Right hindlimb (tissue), 1 donor: ENCODE data around the gene PLA2G2F.

Experiments
- DNase-seq: peaks from one replicate; pipeline ENCODE4 v3.0.0-alpha.2; 2018

The PLA2G2F gene

GRCh38 chr1:20138961-20139550 is at the start of gene PLA2G2F:
PLA2G2F (plus strand) TSS chr1:20139323; CDS start chr1:20139428, 105 bp downstream.
- no peak for DNase-seq

GRCh38 chr1:20089328-20090077 is 49.6 kb upstream of the PLA2G2F start:
- no peak for DNase-seq

DNA sequence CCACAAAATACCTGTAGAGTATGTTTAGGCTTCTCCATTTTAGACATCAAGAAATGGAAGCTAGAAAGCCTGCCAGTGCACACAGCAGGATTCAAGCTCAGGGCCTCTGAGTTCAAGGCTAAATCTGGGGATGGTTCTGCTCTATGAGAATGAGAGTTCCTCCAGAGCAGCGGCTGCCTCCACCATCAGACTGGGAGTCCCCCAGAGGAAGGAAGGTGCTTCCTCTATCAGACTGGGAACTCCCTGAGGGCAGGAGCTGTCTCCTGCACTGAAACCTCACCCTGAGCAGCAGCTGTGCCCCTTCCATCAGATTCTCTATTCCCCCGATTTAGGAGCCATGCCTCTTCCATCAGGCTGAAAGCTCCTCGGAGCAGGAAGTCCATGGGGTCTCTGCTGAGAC is 49.0 kb upstream of the PLA2G2F start:
- no peak for DNase-seq

DNA sequence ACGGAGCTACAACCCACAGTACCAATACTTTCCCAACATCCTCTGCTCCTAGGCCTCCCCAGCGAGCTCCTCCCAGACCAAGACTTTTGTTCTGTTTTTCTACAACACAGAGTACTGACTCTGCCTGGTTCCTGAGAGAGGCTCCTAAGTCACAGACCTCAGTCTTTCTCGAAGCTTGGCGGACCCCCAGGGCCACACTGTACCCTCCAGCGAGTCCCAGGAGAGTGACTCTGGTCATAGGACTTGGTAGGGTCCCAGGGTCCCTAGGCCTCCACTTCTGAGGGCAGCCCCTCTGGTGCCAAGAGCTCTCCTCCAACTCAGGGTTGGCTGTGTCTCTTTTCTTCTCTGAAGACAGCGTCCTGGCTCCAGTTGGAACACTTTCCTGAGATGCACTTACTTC is 48.5 kb upstream of the PLA2G2F start:
- no peak for DNase-seq

GRCh38 chr1:20093303-20093702 is 45.8 kb upstream of the PLA2G2F start:
- no peak for DNase-seq

DNA sequence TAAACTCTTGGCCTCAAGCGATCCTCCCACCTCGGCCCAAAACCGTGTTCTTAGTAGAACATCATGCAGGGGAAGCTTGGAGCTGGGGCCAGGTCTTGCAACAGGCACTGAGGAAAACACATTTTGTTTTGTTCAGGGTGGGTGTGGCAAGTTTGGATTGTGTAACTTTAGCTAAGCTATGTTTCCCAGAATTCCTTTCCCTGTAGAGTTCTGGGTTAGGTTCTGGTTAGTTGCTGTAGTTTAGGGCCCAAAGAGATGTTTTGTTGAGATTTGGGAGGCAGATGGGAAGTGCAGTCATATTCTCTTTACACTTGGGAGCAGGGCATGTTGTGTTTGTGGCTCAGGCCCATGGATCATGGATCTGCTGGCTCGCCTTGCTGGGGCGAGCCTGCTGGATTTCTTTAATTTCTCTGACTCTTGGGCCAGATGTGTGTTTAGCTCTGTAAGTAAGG is 45.2 kb upstream of the PLA2G2F start:
- DNase-seq: no peak

GRCh38 chr1:20095564-20096434 is 43.3 kb upstream of the PLA2G2F start:
- DNase-seq: no peak

DNA sequence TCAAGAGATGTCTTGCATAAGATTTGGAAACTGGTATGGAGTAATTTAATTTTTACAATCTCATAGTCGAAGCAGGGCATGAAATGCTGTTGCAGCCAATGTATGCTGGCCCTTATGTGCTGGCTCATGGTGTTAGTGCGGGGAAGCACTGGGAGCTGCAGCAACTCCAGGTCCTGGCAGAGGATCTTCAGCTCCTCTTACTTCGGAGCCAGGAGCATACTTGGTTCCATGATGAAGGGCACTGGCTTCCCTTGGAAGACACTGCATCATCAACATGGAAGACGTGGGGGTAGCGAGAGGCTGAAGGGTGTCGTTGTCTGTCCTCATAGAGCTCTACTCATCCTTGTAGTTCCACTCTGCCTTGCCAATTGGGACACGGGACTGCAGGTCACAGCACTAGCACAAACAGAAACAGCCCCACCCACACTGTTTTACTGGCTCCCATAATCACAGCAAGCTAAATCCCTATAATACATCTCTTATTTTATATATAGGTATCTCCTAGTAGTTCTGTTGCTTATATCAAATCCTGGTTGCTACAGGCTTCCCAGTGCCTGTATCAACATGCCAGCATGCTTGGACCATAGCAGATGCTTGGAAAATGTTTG is 42.2 kb upstream of the PLA2G2F start:
- no peak for DNase-seq

DNA sequence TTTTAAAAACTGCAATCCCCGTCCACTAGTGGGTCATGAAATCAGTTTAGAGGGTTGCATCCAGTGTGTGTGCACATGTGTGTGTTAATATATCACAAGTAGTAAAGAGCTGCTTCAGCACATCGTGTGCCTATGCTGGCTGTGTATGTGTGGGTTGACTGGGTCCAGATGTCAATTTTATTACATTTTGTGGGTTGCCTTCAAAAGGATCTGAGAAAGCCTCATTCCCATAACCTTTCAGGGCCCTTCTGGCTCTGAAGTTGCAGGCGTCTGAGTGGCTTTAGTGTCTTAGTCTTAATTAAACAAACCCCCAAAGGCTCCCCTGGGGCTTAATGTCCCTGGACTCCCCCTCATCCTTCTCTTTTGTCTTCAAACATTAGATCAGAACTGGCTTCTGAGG is 39.6 kb upstream of the PLA2G2F start:
- no peak for DNase-seq

- DNase-seq: peak; percentile 30
These were observed 38.3 kb upstream of the PLA2G2F start for GRCh38 chr1:20100632-20101355.

DNA sequence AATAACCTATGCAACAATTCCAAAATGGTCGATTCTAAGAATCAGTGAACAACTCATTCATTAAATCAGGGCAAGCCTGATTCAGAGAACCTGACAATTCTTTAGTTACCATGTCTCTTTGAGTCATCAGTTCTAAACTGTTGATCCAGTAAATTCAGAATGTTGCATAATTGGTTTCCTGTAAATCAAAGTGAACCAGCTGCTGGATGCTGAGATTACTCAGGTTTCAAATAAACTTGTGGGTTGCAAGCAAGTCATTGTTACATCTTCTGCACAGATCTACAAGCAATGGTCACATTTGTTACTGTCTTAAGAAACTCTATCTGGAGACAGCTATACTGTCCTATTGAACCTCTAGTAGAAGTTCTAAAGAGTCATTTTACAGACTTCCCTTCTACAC is 36.2 kb upstream of the PLA2G2F start:
- no peak for DNase-seq

GRCh38 chr1:20105856-20106255 is 33.3 kb upstream of the PLA2G2F start:
- no peak for DNase-seq

GRCh38 chr1:20107351-20107750 is 31.8 kb upstream of the PLA2G2F start:
- no peak for DNase-seq

- DNase-seq: no peak
These were observed 31.3 kb upstream of the PLA2G2F start for GRCh38 chr1:20107796-20108195.

GRCh38 chr1:20108366-20109123 is 30.6 kb upstream of the PLA2G2F start:
- DNase-seq: no peak

DNA sequence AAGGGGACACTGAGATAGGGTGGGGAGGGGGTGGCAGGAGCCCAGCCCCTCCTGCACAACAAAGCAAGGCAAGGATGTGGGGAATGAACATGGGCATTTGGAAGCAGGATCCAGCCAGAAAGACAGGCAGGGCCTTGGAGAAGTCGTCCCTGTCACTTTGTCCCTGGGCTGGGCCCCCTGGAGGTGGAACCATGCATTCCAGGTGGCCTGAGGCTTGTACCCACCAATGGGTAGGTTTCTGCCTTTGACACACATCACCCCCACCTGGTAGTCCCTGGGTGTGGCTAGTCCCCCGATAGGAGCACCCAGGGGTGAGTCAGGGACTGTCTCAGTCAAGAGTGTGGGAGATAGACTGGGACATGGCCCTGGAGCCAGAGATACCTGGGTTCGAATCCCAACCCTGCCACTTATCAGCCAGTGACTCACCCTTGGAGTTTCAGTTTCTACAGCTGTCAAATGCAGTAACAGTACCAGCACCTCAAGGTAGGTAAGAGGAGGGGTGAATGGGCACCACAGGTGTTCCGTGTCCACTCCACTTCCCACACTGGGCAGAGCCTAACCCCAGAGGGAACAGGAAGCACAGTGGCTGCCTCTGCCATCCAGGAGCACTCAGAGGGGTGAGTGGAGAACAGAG is 29.8 kb upstream of the PLA2G2F start:
- no peak for DNase-seq

GRCh38 chr1:20110679-20111078 is 28.4 kb upstream of the PLA2G2F start:
- DNase-seq: no peak

- DNase-seq: no peak
These were observed 27.7 kb upstream of the PLA2G2F start for GRCh38 chr1:20111452-20111851.

GRCh38 chr1:20112279-20113000 is 26.7 kb upstream of the PLA2G2F start:
- DNase-seq: no peak

DNA sequence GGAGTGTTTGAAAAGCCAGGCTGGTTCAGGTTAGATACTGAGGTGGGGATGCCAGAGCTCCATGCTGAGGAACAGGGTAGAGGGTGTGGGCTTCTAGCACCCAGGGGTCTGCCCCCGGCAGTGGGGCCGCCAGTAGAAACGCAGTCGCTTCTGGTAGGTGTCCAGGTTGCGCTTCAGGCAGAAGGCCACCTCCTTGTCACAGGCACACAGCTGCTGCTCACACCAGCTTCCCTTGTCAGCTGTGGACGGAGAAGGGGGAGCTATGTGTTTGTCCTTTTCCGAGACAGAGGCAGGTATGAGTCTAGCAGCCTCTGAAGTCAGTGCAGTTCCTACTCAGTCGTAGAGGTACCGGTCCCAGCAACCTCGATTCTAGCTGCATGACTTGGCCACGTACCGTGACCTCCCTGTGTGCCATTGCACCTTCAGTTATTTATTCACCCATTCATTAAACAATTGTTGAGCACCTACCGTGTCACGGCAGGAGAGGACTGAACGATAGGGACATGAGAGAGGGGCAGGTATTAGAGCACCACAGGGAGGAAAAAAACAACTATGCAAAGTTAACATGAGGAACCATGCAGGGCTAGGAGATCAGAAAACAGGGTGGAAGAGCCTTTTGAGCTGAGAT is 25.0 kb upstream of the PLA2G2F start:
- no peak for DNase-seq
